HG02763 (cell line): ENCODE measurements around the gene ANKS1A.

ENCODE experiments used
- ATAC-seq: cut with Tn5 transposase; IDR thresholded peaks from one replicate; pipeline ENCODE4 v1.9.1; 2021; ENCODE audit warnings: mild to moderate bottlenecking, moderate library complexity; ENCODE audit not compliant: unreplicated experiment

ANKS1A gene

DNA sequence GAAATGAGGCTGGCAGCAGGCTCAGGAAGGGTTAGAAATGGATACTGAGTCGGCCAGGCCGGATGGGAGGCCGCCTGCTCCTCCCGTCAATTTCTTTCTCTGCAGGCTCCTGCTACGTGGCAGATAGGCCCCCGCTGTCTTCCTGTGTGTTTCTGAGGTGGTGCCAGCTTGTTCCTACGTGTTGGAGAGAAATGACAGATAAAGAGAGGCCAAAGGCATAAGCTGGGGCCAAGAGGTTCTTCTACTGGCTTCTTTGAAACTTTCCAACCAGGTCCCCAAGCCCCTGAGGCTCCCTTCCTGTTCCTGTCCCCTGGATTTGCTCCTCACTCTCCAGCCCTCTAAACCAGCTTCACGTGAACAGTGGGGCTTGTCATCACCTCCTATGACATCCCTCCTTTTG lies 175.2 kb downstream of the ANKS1A start:
- no peak for ATAC-seq

DNA sequence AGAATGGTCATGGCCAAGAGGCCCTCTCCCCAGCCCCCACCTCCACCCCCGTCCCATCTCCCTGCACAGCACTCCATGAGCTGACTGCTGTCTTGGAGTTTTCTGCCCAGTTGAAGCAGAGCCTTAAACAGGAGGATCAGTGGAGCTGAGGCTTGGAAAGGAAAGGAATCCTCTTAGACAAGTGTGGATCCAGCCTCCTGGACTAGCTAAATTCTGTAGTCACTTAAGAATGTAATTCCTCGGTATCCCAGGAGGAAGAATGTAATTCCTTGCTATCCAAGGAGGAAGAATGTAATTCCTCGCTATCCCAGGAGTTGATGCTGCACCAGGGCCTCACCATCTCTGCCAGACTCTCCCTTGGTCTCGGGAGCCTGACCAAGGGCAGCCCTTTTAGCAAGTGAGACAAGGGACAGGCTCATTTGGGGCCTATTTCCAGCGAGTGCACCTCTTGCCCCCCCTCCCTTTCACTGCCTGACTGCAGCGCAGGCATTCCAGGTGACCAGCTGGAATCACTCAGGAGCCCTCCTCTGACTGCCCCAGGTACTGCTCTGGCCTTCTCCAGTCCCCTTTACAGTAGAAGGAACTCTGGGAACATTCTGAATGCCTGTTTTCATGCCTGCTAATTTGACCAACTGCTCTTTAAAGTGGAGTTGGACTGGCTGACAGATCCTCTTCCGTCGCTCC lies 175.8 kb downstream of the ANKS1A start:
- no peak for ATAC-seq

DNA sequence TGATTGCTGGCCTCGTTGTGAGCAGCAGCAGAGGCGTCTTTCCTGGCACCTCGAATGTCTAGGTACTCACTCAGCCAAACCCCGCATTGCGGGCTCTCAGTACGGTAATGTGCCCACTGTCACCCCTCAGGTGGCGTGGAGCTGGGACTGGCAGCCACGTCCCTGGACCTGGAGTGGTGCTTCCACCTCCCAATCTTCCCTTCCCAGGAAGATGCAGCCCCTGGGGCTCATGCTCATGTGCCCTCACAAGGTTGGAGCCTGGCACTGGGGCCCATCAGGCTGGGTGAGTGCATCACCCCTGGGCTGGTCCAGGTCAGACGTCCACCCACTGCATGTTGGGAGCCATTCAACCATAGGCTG lies 176.4 kb downstream of the ANKS1A start:
- no peak for ATAC-seq

DNA sequence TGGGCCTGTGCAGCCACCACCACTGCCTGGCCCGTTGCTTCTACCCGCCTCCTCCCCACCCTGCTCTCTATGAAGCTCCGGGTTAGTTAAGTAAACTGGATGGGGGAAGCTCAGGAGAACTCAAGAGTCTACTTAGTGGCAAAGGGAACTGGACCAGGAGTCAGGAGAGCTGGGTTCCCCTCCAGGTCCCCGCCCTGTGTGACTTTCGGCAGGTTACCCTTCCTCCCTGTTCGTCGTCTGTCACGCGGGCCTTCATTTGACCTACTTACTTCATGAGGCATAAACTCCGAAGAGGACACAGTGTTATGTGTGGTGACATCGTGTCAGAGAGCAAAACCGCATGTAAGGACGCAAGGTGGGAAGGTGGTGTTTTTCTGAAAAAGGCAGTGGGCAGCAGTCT lies 176.8 kb downstream of the ANKS1A start:
- ATAC-seq: no peak

DNA sequence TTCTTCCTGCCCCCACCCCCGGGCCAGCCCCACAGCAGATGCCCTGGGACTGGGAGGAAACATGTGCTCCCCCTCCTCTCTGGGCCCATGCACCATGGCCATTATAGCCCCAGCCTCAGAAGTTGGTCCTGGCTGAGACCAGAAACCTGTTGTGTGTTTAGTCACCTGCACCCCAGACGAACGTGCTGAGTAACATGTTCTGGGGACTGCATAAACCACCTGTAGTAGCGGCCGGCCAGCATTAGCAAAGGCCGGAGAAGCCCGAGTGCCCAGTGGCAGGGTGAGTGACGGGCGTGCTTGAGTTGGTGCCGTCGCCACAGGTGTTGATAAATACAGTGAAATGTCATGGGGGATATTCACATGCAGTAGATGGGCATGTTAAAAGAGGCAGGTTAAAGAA lies 178.2 kb downstream of the ANKS1A start:
- no peak for ATAC-seq

- no peak for ATAC-seq
These were observed 179.2 kb downstream of the ANKS1A start for GRCh38 chr6:35068206-35068605.

DNA sequence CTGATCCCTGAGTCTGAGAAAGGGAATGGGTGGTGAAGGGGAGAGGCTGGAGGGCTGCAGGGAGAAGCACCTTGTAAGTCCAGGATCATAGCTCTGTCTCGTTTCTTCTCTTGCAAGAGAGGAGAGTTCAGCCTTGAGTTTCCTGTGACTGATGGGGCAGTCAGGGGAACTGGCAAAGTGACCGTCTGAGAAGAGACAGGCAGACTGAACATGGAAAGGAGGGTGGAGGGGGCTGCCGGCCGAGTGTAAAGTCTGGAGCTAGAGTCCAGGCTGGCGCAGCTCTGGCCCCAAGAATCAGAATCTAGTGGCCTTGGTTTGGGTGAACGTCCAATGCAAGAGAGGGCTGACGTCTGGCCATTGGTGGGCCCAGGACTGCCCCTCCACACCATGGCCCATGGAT lies 179.6 kb downstream of the ANKS1A start:
- no peak for ATAC-seq

DNA sequence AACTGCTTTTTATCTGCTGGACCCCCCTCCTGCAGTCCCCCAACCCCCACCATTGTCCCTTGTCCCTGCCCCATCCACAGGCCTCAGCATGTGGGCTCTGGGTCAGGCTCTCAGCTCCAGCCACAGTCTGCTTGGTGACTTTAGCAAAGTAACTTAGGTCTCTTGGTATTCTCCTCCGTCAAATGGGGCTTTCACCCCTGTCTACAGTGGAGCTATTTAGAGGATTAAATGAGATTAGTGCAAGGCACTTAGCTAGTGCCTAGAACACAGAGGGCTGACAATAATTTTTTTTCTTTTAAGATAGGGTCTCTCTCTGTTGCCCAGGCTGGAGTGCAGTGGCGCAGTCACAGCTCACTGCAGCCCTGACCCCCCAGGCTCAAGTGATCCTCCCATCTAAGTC lies 180.2 kb downstream of the ANKS1A start:
- no peak for ATAC-seq

GRCh38 chr6:35070111-35070510 lies 181.1 kb downstream of the ANKS1A start:
- no peak for ATAC-seq

DNA sequence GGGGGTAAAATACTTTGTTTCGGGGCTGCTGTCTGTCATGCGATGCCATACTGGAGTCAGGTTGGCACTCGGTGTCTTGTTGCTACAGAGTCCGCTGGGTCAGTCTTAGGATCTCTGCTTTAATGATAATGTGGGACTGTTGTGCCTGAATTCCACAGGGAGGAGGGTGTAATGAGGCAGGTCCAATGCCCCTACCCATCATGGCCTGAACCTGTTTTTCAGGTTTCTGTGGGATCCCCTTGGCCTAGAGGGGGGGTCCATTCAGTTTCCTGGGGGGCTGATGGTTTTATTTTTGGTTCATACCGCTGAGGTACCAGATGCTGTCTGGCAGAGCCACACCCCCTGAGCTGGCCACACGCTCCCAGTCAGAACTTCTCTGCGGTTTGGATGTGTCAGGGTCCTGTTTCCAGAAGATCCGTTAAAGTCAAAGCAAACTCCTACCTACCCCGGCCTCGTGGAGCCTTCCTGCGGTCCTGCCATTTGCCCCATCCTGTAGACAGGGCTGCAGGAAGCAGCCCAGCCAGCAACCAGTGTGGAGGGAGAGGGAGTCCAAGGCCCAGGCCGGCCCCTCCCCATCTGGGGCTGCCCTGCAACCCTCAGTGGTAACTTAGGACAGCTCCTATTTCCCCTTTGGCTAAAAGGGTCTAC lies 182.4 kb downstream of the ANKS1A start:
- no peak for ATAC-seq

DNA sequence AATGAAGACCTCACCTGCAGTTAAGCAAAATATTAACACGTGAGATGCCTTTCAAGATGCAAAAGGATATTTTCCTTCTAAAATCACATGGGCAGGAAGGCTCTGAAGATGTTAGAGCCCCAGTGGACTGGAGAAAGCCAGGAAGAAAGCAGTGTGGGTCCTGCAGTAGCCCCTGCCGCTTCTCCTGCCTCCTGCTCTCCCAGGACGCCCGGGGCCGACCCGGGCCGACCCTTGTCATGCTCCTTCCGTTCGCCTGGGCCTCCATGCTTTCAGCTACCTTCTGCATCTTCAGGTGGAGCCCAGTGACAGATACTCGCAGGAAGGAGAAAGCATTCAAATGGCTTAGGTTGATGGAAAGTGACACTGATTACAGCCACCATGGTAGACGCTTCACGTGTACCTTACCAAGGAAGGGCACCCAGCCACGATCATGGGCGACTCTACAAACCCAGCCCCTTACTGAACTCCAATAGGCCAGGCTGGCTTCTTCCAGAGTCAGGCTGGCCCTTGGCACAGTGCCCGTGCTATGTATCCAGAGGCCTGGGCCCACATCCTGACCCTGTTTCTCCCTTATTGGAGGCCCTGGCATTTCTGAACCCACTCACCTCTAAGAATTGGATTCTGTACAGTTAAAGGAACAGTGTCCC lies 183.1 kb downstream of the ANKS1A start:
- no peak for ATAC-seq

DNA sequence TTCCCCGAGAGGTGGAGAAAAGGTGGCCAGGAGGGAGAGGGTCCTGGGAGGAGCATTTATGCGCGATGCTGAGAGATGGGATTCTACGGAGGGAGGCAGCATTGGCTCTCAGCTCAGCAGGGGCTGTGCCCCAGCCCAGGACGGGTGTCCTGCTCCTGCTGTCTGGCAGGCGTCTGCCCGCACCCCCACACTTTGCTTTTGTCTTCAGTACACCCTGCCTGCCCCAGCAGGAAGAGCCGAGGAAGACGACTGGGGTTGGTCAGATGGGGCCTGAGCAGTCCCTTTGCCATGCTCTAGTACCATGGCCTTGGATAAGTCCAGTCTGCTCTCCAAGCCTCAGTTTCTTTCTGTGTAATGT lies 183.6 kb downstream of the ANKS1A start:
- no peak for ATAC-seq

DNA sequence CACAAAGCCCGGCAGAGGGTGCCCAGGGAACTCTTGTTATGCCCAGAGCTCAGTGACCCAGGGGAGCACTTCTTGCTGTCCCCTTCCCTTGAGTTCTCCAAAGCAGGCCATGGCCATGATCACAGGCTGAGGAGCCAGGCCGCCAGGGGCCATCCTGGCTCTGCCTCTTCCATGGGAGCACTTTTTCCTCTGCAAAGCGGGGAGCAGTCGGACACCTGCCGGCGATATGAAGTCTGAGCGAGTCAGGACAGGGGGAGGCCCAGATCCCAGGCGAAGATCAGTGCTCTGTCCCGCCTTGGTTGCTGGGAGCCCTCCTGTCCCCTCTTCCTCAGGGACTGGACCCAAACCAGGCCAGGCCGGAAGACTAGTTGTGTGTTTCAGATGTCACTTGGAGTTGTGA lies 184.2 kb downstream of the ANKS1A start:
- ATAC-seq: no peak

DNA sequence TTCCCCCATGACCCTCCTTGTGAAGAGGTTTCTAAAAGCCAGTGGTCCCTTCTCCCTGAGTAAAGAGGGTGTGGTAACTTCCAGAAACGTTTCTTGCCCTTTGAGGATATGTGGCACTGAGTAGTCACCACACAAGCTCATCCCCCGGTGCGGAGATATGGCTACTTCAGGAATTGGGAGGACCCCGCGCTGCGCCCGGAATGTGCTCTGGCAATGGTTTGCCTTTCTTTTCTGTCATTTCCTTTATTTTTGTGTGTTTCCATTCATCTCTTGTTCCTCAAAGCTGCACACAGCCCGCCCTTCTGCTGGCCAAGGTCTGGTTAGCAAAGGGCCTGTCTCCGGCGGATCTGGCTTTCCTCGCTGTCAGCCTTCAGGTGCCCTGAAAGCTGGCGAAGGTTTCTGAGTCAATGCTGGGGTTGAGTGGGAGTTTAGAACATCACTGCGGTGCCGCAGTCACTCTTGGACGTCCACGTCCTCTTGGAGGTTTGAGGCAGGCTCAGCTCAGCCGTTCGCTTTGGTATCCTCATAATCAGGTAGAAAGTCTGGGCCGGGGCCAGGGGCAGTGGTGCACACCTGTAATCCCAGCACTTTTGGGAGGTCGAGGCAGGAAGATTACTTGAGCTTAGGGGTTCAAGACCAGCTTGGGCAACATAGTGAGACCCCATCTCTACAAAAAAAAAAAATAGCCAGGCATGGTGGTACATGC lies 184.9 kb downstream of the ANKS1A start:
- ATAC-seq: no peak

DNA sequence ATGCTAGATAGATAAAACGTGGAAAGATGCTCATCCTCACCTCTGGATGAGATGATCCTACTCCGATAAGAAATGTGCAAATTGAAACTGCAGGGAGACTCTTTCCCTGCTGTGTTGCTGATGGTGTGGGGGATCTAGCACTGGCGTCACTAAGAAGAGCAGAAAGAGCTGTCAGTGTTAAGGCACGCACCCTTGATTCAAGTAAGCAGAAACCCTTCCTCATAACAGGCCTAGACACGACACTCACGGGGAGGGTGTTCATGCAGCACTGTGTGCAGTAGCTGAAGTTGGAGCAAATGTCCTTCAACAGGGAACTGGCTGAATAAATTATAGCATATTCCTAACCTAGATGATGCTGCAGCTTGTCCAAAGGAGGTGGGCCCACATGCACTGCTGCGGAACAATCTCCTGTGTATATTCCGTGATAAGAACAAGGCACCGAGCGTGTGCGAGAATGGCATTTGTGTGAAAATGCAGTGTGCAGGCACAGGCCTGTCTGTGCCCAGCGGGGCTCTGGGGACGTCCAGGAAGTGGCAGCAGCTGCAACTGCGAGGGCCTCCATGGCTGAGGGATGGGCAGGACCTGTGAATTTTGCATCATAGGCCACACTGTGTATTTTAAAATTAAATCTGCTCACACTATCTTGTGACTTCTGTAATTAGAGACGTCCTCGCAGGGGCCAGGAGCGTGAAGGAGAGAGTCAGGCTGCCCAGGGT lies 188.1 kb downstream of the ANKS1A start:
- no peak for ATAC-seq

GRCh38 chr6:35077713-35078105 lies 188.7 kb downstream of the ANKS1A start:
- no peak for ATAC-seq

DNA sequence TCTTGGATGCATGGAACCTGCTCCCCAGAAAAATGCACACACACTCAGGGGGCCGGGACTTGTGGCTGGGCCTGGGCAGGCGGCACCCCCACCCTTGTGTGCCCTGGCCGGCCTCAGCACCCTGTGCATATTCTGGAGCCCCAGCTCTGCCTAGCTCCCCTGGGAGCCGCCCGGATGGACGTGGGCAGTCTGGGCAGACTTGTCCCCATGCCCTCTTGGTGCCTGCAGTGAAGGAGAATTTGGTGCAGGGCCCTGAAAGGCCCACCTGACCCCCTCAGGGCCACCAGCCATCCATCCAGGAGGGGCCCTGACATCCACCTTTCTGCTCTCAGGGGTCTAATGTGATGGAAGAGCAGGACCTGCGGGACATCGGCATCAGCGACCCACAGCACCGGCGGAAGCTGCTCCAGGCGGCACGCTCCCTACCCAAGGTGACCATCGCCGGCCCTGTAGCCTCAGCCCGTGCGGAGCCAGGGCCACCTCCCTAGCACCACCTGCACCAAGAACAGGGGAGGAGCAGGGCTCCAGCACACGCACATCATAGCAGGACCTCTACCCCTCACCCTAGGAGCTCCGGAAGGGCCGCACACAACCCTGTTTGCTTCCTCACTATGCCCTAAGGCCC lies 189.3 kb downstream of the ANKS1A start:
- ATAC-seq: no peak

GRCh38 chr6:35078896-35079295 lies 189.8 kb downstream of the ANKS1A start:
- ATAC-seq: no peak

DNA sequence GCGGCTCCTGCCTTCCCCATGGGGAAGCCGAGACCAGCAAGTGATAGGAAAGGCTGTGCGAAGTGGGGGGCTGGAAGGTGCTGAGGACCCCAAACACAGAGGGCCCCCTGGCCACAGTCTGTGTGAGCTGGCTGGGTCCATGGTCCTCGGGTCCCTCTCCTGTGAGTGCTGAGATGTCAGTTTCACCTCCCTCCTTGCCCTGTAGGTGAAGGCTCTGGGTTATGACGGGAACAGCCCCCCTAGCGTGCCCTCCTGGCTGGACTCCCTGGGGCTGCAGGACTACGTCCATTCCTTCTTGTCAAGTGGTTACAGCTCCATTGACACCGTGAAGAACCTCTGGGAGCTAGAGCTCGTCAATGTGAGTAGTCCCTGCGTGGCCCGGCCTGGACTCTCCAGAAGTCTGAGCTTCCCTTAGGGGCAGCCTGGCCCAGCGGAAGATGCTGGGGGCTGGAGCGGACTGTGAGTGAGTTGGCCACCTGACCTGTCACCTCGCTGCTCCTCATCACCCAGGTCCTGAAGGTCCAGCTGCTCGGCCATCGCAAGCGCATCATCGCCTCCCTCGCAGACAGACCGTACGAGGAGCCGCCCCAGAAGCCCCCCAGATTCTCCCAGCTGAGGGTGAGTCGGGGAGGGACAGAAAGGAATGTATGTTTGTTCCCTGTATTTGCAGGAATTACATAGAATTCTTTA lies 190.4 kb downstream of the ANKS1A start:
- ATAC-seq: no peak

DNA sequence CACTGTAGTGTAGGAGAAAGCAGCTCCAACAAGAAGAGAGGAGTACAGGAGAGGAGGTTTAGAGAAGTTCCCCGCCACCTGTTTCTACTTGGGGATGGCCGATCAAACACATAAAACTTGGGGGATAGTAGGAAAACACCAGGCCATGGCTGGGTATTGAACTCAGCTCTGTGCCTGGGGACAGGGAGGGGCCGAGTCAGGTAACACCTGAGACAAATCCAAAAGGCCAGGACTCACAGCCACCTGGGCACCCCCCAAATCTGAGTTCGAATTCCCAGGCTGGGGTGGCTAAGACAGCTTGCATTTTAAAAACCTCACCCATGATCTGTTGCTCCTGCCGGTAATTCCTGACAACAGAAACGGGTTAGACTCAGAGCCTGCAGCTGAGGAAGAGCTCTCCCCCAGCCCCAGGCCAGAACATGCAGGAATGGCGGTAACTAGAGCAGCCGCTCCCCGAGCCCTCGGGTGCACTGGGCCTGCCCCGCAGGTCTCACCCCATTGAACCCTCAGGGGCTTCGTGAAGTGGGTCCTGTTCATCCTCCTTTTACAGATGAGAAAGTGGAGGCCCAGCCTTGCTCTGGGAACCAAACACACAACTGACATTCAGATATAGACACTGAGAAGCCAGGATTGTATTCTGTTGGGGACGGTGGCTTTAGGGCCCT lies 191.1 kb downstream of the ANKS1A start:
- ATAC-seq: no peak
